GM18909 (cell line): ENCODE results near the gene OAS1.
A peak's percentile ranks its signal among the peaks of the same experiment; 100 is the strongest.
"Not testable (repeated sequence)": the region's sequence is repeated elsewhere in the genome, so short reads cannot be mapped to it uniquely, and the experiment has no call there.

Experiments used
- ATAC-seq: cut with Tn5 transposase; IDR thresholded peaks from one replicate; pipeline ENCODE4 v1.9.1; 2021; ENCODE audit warnings: mild to moderate bottlenecking; ENCODE audit not compliant: unreplicated experiment, poor library complexity

OAS1 gene

DNA sequence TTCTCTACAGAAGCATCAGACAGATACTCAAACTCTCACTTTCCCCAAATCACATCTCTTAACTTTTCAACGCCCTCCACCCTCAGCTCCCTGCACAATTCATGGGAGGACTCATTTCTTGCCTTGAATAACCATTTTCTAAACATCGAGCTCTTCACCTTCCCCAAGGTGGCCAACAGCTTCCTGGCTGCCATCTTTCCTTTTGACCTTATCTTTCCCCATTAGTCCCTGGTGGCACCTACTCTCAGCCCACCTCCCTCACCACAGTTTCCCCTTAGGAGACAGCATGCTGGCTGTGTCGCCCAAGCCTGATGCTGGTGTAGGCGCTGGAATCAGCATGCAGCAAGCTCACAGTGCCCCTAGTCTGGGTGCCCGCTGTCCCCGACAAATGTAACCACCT lies 8.4 kb upstream of the OAS1 start:
- no peak for ATAC-seq

DNA sequence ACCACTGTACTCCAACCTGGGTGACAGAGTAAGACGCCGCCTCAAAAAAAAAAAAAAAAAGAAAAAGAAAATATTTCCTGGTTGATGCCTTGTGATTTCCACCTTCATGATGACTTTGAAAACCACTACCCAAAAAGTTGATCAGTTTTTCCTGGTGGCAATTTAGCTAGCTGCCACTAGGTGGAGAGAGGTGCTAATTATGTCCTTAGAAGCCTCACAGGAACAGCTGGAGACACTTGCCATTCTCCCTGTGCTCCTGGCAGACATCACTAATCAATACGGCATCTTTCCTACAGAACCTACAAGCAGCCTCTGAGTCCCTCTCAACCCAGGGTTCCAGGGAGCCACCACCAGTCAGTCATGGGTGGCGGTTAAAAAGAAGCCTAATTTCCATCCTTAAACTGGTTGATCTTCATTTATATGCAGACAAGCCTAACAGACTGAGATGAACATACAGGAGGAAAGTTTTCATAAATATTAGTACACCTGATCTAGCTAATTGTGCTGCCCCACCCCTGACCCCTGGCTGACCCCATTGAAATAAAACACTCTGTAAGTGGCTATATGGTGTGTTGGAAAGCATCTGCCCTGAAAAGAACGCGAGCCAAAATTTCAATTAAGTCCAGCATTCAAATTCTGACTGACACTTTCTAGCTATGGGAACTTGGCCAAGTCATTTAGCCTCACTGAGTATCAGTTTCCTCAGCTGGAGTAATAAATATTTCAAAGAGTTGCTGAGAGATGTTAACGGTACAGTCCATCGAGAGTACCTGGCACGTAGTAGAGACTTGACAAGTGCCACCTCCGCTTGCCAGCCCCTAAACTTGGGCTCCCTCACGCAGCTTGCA lies 6.2 kb upstream of the OAS1 start:
- ATAC-seq, result no peak

DNA sequence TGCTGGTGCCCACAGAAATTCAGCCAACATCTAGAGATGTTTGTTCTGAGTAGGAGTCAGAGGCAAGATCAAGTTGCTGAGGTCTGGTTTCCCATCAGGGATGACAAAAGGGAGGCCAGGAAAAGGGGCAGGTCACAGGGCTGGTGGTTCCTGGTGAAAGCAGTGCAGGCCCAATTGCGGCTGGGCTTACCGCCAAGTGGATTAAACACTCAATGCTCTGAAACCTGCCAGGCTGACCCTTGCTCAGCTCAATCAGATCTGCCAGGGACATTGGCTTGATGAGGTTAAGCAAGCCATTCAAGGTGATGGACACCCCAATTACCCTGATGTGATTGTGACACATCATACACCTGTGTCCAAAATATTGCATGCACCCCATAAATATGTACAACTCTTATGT lies 5.5 kb upstream of the OAS1 start:
- no peak for ATAC-seq

DNA sequence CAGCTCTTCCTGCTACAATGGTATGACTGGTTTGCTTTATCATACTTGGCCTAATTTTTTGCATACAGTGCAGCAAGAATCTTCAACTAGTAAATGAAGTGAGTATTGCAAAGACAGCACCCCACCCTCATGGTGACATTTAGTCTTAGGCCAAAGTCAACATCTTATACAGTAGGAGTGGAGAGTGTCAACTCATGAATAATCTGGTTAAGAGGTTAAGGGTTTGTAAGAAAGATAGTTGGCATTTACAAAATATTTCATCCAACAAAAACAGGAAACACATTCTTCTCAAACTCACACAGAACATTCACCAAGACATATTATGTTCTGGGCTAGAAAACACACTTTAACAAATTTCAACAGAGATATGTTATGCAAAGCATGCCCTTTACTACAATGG lies 2.2 kb upstream of the OAS1 start:
- ATAC-seq, result no peak

DNA sequence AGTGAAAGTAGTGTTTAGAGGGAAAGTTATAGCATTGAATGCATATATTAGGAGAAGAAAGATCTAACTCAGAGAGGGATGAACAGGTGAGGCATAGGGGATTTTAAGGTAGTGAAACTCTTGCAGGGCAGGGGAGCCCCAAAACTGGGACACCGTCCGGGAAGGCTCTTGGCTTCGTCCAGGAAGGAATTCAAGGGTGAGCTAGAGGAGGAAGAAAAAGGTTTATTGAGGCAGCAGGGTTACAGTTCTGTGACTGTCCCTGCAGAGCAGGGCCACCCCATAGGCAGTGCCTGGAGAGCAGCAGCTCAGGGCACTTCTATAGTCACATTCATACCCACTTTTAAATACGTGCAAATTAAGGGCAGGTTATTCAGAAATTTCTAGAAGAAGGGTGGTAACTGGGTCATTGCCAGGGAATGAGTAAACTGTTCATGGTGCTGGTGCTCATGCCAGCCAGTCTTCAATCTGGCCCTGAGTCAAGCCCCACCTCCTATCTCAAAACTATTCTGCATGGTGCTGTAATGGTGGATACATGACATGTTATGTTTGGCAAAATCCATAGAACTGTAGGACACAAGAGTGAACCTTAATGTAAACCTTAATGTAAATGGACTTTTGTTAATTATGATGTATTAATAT lies 1.2 kb upstream of the OAS1 start:
- ATAC-seq, result no peak

DNA sequence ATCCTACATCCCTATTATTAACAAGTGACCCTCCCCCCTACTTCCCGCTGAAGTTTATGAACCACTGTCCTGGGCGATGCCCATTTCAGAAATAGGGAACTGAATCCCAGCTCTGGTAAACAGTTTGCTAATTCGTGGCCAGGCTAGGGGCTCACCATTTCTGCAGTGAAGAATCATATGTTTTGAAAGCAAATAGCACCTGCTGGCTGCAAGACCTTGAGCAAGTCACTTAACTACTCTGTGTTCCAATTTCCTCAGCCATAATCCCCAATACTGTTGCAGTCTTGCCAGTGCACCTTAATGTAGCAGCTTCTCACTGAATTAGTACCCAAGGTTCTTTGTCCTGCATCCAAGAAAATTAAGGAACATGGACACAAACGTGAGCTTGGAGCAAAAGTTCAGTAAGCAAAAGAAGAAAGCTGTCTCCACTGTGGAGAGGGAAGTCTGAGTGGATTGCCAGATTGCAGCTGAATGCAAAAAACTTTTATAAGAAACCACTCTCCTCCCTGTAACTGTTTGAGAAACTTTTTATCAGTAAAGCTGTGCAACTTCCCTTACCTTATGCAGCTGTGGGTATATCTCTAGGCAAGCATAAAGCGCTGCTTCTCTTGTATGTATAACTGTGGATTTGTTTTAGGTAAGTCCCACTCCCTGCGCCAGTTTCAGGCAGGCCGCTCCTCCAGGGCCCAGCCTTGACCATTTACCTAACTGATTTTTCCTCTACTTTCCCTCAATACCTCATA lies 824 bp downstream of the OAS1 start:
- ATAC-seq, result peak; percentile 43

DNA sequence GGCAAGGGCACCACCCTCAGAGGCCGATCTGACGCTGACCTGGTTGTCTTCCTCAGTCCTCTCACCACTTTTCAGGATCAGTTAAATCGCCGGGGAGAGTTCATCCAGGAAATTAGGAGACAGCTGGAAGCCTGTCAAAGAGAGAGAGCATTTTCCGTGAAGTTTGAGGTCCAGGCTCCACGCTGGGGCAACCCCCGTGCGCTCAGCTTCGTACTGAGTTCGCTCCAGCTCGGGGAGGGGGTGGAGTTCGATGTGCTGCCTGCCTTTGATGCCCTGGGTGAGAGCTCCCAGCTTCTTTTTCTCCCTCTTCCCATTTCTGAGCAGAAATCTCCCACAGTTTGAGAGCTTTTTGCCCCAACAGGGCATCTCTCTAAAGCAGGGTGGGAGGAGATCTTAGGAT lies 1.8 kb downstream of the OAS1 start:
- ATAC-seq, result no peak

DNA sequence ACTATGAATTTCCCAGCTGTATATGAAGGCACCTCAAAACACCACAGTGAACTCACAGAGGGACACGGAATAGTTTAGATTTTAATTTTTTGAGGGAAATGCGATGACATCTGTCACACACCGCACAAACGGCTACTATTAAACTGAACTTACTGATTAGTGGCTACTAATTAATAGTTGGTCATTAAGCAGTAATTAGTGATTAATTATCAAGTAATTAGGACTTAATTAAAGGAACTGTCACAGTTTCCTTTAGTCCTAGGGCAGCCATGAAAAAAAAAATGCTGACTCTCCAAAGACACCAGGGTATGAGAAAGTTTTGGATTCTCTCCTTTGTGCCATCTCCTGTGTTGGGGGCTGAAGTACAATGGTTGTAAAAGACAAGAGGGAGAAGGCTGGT lies 2.9 kb downstream of the OAS1 start:
- no peak for ATAC-seq

DNA sequence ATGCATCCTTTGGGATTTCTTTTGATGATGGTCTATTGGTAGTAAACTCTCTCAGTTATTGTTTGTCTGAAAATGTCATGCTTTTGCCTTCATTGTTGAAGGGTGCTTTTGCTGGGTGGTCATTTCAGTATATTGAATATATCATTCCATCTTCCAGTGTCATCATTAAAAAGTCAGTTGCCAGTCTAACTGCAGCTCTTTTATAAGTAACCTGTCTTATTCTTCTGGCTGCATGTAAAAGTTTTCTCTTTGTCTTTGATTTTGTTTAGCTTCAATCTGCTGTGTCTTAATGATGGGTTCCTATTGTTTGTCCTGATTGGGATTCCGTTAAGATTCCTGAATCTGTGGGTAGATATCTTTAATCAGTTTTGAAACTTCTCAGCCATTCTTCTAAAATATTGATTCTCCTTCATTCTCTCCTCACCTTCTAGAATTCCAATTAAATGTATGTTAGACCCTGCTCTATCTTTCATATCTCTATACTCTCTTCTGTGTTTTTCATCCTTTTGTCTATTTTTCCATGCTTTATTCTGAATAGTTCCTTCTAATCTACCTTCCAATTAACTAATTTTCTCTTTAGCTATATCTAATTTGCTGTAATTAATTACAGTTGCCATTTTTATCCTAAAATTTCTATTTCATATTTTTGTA lies 6.4 kb downstream of the OAS1 start:
- no peak for ATAC-seq

DNA sequence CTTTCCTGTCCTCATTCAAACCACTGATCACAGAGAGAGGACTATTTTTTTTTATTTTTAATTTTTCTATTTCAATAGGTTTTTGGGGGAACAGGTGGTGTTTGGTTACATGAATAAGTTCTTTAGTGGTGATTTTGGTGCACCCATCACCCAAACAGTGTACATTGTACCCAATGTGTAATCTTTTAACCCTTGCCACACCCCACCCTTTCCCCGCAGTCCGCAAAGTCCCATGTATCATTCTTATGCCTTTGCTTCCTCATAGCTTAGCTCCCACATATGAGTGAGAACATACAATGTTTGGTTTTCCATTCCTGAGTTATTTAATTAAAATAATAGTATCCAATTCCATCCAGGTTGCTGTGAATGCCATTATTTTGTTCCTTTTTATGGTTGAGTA lies 7.1 kb downstream of the OAS1 start:
- ATAC-seq, result not testable (repeated sequence)

DNA sequence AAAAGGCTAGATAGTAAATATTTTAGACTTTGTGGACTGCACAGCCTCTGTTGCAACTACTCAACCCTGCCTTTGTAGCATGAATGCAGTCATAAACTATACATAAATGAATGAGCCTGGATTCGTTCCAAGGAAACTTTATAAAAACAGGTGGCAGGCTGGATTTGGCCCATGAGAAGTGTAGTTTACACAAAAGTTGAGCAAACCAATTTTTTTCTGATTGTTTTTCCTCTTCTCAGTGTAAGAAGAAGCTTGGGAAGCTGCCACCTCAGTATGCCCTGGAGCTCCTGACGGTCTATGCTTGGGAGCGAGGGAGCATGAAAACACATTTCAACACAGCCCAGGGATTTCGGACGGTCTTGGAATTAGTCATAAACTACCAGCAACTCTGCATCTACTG lies 9.5 kb downstream of the OAS1 start:
- ATAC-seq, result no peak

DNA sequence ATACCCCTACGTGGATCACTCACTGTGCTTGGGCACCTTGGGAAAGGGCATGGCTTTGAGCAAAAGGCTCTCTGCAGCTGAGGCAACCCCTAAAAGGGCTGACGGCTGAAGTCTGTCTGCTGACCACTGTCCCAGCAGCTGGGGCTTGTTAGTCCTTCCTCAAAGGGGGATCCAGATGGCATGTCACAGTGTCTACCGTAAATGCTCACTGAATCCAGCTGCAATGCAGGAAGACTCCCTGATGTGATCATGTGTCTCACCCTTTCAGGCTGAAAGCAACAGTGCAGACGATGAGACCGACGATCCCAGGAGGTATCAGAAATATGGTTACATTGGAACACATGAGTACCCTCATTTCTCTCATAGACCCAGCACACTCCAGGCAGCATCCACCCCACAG lies 12.4 kb downstream of the OAS1 start:
- ATAC-seq, result no peak

DNA sequence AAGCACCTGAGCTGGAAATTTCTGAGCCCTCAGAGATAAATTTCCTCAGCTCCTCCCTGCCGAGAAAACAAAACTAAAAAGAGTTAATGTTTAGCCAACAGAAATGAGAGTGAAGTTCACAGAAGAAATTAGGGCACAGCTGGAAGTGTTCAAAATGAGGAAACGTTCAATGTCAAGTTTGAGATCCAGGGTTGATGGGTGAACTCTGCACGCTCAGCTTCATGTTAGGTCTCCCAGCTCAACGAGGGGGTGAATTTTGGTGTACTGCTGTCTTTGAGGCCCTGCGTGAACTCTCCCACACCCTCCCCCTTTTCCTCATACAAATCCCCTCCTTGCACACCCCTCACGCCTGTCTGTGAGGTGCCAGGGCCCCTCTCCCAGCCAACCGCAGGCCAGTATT lies 18.2 kb downstream of the OAS1 start:
- peak; percentile 79 for ATAC-seq

DNA sequence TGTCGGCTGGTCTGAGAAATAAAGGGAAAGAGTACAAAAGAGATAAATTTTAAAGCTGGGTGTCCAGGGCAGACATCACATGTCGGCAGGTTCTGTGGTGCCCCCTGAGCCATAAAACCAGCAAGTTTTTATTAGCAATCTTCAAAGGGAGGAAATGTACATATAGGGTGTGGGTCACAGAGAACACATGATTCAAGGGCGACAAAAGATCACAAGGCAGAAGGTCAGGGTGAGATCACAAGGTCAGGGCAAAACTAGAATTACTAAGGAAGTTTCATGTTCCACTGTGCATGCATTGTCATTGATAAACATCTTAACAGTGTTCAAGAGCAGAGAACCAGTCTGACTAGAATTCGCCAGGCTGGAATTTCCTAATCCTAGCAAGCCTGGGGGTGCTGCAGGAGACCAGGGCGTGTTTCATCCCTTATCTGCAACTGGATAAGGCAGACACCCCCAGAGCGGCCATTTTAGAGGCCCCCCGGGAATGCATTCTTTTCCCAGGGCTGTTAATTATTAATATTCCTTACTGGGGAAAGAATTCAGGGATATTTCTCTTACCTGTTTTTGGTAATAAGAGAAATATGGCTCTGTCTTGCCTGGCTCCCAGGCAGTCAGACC lies 19.8 kb downstream of the OAS1 start:
- ATAC-seq, result not testable (repeated sequence)

DNA sequence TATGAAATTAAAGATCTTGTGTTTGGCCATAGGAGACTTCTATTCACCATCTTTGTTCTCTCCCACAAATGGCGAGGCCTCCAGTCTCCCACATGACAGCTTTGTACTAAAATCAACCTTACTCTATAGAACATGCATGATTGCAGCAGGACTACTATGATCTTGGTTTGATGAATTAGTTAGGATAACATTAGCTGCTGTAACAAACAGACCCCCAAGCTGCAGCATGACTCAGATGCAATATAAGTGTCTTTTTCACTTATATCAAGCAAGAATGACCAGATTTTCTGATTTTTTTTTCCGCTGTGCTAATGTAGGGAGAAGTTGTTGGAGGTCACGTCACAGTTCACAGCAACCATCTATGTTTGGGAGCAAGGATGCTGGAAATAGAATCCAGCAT lies 20.7 kb downstream of the OAS1 start:
- ATAC-seq, result no peak

DNA sequence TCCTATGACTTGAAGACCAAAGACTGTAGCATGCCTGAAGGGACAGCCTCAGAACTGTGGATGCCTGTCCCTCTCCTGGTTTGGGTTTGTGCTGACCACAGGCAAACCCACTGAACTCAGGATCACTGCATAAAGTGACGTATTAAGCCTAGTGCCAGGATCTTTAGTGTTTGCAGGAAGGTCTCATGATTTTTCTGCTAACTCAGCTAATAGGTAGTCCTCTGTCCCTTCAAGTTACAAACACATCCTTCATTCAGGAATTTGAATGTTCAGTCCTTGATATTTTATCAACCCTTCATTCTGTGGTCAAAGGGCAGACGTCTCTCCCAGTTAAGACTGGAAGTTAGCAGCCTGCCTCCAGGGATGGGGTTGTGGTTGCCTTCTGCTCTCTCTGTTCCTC lies 21.2 kb downstream of the OAS1 start:
- no peak for ATAC-seq

DNA sequence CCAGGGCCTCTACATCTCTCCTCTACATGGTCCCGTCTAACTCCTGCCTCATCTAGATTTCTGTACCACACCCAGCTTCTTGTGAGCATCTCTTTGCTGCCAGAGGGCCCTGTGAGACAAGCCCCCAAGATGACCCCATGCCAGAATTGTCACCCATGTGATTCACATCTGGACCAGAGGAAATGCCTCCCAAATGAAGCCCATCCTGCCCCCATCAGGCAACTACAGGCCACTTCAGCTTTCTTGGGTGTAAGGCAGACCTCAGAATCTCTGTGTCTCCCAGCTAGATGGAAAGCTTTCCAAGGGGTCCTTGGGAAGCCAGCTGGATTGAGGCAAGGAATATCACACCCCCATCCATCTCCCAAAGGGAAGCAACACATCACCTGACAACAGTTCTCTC lies 22.2 kb downstream of the OAS1 start:
- no peak for ATAC-seq

DNA sequence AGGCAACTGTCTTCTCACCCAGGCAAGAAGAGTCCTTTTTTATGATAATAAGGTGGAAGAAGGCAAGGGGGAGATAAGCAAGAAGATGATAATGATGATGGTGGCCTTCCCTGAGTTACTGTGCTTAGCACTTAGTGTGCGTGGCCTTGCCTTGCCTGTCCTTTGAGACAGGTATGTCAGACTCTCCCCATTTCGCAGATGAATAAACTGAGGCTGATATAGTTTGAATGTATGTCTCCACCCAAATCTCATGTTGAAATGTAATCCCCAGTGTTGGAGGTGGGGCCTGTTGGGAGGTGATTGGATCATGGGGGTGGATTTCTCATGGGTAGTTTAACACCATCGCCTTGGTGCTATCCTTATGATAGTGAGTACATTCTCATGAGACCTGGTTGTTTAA lies 23.0 kb downstream of the OAS1 start:
- ATAC-seq, result no peak

DNA sequence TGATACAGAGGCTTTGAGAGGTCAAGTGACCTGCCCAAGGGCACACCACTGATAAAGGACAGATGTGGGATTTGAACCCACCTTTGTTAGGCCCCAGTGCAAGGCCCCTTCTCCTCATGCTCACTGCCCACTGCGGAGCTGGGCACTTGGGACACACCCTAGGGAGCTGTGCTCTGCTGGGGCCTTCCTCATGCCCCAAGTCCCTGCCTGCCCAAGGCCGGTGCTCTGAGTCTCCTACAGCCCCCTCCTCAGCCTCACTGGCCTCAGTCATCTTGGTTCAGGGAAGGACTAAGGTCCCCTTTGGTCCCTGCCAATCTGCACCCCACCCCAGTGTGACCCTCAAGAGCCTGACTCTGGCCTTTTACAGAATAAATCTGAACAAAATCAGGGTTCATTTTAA lies 23.6 kb downstream of the OAS1 start:
- ATAC-seq, result no peak

DNA sequence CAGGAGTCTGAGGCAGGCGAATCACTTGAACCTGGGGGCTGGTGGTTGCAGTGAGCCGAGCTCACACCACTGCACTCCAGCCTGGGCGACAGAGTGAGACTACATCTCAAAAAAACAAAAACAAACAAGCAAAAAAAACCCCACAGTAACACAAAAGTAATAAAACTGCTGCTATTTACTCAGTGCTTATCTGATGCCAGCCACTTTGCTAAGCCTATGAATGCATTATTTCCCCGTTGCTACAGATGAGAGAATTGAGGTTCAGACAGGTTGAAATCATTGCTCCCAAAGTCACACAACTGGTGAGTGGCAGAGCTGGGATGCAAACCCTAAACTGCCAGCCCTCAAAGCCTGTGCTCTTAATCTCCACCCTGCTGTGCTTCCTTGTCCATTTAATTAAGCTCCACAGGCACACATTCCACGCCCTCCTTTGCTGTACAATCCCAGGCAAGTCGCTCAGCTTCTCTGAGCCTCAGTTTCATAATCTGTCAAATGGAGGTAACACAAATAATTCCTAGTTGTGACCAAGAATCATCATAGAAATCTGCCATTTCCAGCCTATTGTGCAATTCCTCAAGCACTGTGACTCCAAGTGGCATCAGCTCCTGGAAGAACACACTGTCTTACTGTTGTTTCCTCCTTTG lies 25.8 kb downstream of the OAS1 start:
- no peak for ATAC-seq
